Parathyroid adenoma (tissue), 2 donors: Measurements from ENCODE around the gene FARS2.

ENCODE experiments used
- H2AFZ ChIP-seq: fragments of 300-600 bp; sonication (generic); one replicate; pipeline ENCODE4 v1.7.0; 2017; ENCODE audit warnings: antibody characterized with exemption, mild to moderate bottlenecking
- H3K27ac ChIP-seq: fragments of 300-600 bp; sonication (generic); one replicate; pipeline ENCODE4 v1.7.0; 2017
- H3K27me3 ChIP-seq: fragments of 300-600 bp; sonication (generic); one replicate; pipeline ENCODE4 v1.7.0; 2017; ENCODE audit warnings: low read length; ENCODE audit not compliant: control insufficient read depth, insufficient read depth
- H3K36me3 ChIP-seq: fragments of 300-600 bp; sonication (generic); one replicate; pipeline ENCODE4 v1.7.0; 2017; ENCODE audit warnings: low read length; ENCODE audit not compliant: control insufficient read depth, insufficient read depth
- H3K4me1 ChIP-seq: fragments of 300-600 bp; sonication (generic); one replicate; pipeline ENCODE4 v1.7.0; 2017; ENCODE audit warnings: control low read depth
- H3K4me2 ChIP-seq: fragments of 300-600 bp; sonication (generic); one replicate; pipeline ENCODE4 v1.7.0; 2017; ENCODE audit warnings: low read length
- H3K4me3 ChIP-seq: fragments of 300-600 bp; sonication (generic); one replicate; pipeline ENCODE4 v1.7.0; 2017; ENCODE audit warnings: low read depth, low read length
- H3K79me2 ChIP-seq: fragments of 300-600 bp; sonication (generic); one replicate; pipeline ENCODE4 v1.7.0; 2017; ENCODE audit warnings: control low read depth
- H3K9ac ChIP-seq: fragments of 300-600 bp; sonication (generic); one replicate; pipeline ENCODE4 v1.7.0; 2017; ENCODE audit warnings: mild to moderate bottlenecking
- H3K9me3 ChIP-seq: fragments of 300-600 bp; sonication (generic); one replicate; pipeline ENCODE4 v1.7.0; 2017; ENCODE audit warnings: low read length; ENCODE audit not compliant: control insufficient read depth
- TF ChIP-seq, protein P1 (sequence below): fragments of 300-600 bp; sonication (generic); IDR thresholded peaks from one replicate; pipeline ENCODE4 v1.7.0; 2017; ENCODE audit warnings: antibody characterized with exemption, mild to moderate bottlenecking
- donor health status: primary hyperparathyroidism.

Gene FARS2

DNA sequence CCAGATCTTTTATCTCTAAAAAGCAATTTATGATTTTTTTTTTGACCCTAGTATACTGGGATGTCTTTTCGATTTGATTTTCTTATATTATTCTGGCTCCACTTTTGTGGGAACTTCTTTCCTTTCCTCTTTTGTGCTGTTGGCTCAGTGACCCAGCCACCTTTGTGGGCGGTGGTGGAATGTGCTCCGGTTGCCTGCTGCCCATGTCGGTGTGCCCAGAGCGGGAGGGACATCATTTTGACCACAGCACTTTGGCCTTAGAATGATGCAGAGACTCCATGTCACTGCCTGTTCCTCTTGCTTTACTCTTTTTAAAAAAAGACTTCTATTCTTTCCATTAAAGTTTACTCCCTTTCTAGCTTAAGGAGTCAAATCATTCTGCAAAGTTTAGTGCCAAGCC, 198.0 kb downstream of the FARS2 start:
- no peaks in the 10 kb centered on the region for H3K79me2 ChIP-seq
- TF ChIP-seq, protein P1, sequence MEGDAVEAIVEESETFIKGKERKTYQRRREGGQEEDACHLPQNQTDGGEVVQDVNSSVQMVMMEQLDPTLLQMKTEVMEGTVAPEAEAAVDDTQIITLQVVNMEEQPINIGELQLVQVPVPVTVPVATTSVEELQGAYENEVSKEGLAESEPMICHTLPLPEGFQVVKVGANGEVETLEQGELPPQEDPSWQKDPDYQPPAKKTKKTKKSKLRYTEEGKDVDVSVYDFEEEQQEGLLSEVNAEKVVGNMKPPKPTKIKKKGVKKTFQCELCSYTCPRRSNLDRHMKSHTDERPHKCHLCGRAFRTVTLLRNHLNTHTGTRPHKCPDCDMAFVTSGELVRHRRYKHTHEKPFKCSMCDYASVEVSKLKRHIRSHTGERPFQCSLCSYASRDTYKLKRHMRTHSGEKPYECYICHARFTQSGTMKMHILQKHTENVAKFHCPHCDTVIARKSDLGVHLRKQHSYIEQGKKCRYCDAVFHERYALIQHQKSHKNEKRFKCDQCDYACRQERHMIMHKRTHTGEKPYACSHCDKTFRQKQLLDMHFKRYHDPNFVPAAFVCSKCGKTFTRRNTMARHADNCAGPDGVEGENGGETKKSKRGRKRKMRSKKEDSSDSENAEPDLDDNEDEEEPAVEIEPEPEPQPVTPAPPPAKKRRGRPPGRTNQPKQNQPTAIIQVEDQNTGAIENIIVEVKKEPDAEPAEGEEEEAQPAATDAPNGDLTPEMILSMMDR: no peak
- no peak overlapping the region for H3K9ac ChIP-seq
- no peak overlapping the region for H3K27ac ChIP-seq
- H3K36me3 ChIP-seq: no peaks in the 10 kb centered on the region
- no peak overlapping the region for H3K4me2 ChIP-seq
- H3K27me3 ChIP-seq: no peaks in the 10 kb centered on the region
- no peaks in the 10 kb centered on the region for H3K9me3 ChIP-seq
- no peak overlapping the region for H2AFZ ChIP-seq
- H3K4me1 ChIP-seq: peaks cover 3% of the 10 kb centered on the region
- H3K4me3 ChIP-seq: no peak overlapping the region

DNA sequence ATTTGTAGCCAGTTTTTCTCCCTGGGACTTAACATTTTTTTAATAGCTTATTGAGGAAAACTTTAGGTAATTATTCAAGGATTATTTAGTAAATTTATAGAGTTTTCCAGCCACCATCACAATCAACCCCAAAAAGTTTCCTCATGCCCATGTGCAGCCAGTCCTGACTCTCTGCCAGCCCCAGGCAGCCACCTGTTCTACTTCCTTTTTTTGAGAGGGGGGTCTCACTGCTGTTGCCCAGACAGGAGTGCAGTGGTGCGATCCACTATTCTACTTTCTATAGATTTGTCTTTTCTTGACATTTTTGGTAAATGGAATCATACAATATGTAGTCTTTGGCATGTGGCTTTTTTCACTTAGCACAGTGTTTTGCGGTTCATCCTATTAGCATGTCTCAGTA, 200.1 kb downstream of the FARS2 start:
- TF ChIP-seq, protein P1: no peak
- H3K4me2 ChIP-seq: no peak overlapping the region
- H3K79me2 ChIP-seq: no peaks in the 10 kb centered on the region
- peaks cover 3% of the 10 kb centered on the region for H3K4me1 ChIP-seq
- H3K9ac ChIP-seq: no peak overlapping the region
- H3K4me3 ChIP-seq: no peak overlapping the region
- H2AFZ ChIP-seq: no peak overlapping the region
- H3K9me3 ChIP-seq: no peaks in the 10 kb centered on the region
- no peak overlapping the region for H3K27ac ChIP-seq
- no peaks in the 10 kb centered on the region for H3K36me3 ChIP-seq
- no peaks in the 10 kb centered on the region for H3K27me3 ChIP-seq

DNA sequence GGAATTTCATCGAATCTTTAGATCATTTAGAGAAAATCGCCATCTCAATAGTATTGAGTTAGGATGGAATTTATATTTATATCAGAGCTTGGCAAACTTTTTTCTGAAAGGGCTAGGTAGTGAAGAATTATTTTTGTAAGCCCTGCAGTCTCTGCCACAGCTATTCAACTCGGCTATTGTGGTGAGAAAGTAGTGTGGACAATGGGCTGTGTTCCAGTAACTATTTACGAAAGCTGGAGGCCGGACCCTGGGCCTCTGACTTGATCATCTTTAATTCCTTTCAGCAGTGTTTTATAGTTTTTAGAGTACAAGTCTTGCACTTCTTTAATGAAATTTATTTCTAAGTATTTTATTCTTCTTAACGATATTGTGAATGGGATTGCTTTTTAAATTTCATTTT, 201.5 kb downstream of the FARS2 start:
- Histone ChIP-seq H3K4me1 (no peaks in the 10 kb centered on the region), H3K27ac (no peak overlapping the region), H3K36me3 (no peaks in the 10 kb centered on the region), H3K27me3 (no peaks in the 10 kb centered on the region), H3K4me3 (no peak overlapping the region), H2AFZ (no peak overlapping the region), H3K79me2 (no peaks in the 10 kb centered on the region), H3K9ac (no peak overlapping the region), H3K9me3 (no peaks in the 10 kb centered on the region), H3K4me2 (no peak overlapping the region)
- TF ChIP-seq, protein P1: no peak

DNA sequence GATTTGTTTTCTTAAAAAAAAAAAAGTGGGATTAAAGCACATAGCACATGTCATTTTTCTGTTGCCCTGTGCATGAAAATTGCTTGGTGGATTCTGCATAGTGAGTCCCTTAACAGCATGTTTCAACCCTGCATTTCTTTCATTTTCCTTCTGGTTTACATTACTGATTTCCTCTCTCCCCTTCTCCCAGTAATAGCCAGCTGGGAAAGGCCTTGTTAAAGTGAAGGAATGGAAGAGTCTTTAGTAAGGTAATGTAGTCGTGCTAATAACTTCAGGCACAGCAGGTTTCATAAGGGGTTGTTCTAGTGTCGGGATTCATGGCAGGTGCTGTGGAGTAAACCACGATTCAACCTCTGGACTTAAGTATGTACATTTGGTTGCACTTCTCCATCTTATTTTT, 202.4 kb downstream of the FARS2 start:
- TF ChIP-seq, protein P1: no peak
- Histone ChIP-seq H3K27me3 (no peaks in the 10 kb centered on the region), H3K4me3 (no peak overlapping the region), H3K27ac (no peak overlapping the region), H3K9me3 (no peaks in the 10 kb centered on the region), H3K4me2 (no peak overlapping the region), H3K79me2 (no peaks in the 10 kb centered on the region), H3K9ac (no peak overlapping the region), H3K36me3 (no peaks in the 10 kb centered on the region), H3K4me1 (no peaks in the 10 kb centered on the region), H2AFZ (no peak overlapping the region)

DNA sequence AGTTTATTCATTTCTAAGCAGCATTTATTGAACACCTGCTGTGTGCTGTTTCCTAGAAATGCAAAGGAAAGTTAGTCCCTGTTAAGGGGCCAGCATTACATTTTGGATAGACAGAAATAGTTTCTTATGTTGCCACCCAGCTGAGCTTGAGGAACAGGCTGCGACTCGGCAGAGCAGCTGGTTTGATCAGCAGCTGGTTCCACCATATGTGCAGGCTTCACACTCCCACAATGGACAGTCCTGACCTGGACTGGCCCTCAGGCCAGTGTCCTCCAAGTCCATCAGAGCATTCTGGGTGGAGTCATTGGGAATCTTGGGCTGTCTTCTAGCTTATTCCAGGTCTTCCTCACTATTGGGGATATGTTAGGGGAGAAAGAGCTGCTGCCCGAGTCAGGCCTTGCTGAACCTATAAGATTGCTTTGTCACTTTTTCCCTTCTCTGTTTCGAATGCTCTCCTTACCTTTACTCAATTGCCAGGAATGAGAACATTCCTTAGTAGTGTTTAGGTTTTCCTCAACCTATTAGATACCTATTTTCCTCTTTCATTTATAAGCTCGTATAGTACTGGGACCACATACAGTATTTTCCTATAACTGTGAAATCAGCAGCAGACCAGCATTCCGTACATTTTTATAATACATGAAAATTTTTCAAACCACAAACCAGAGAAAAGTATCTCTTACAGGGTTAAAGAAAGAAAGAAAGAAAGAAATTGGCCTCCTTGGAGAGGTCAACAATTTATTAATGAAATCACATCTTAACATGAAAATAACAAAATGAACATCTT, 203.0 kb downstream of the FARS2 start:
- H2AFZ ChIP-seq: no peak overlapping the region
- TF ChIP-seq, protein P1: no peak
- no peaks in the 10 kb centered on the region for H3K79me2 ChIP-seq
- no peaks in the 10 kb centered on the region for H3K36me3 ChIP-seq
- no peaks in the 10 kb centered on the region for H3K4me1 ChIP-seq
- no peak overlapping the region for H3K4me2 ChIP-seq
- no peak overlapping the region for H3K9ac ChIP-seq
- no peak overlapping the region for H3K4me3 ChIP-seq
- H3K27ac ChIP-seq: no peak overlapping the region
- H3K9me3 ChIP-seq: no peaks in the 10 kb centered on the region
- H3K27me3 ChIP-seq: no peaks in the 10 kb centered on the region
